GM23338 (cell line): ENCODE data around the gene AOPEP. TPM values are rescaled to one million over a fixed set of nuclear protein-coding genes. Genes with fewer than 3 reads are reported as not detected.

ENCODE experiments used
- ATAC-seq: fragments of 200-7000 bp; cut with Tn5 transposase; 3 replicates; pipeline ENCODE4 v1.9.1; 2020
- DNase-seq: peaks from one replicate; pipeline ENCODE4 v3.0.0-alpha.2; 2015; ENCODE audit warnings: low spot score
- H2AFZ ChIP-seq: fragments of 200-600 bp; sonication (generic); 2 replicates; pipeline ENCODE4 v1.8.0; 2016; ENCODE audit warnings: antibody characterized with exemption, mild to moderate bottlenecking, moderate library complexity
- H3F3A ChIP-seq: fragments of 200-600 bp; sonication (generic); replicated peaks from 2 replicates; pipeline ENCODE4 v1.8.0; 2017; ENCODE audit warnings: antibody characterized with exemption, mixed run types, low read depth
- H3K27ac ChIP-seq: fragments of 200-600 bp; sonication (generic); 2 replicates; pipeline ENCODE4 v1.6.1; 2016; ENCODE audit warnings: low read depth
- H3K27me3 ChIP-seq: fragments of 200-600 bp; sonication (generic); 2 replicates; pipeline ENCODE4 v1.8.0; 2016; ENCODE audit warnings: mild to moderate bottlenecking, mixed run types, moderate library complexity; ENCODE audit not compliant: insufficient read depth
- H3K36me3 ChIP-seq: fragments of 200-600 bp; sonication (generic); 2 replicates; pipeline ENCODE4 v1.8.0; 2016; ENCODE audit warnings: mild to moderate bottlenecking; ENCODE audit not compliant: insufficient read depth
- H3K4me1 ChIP-seq: fragments of 200-600 bp; sonication (generic); 2 replicates; pipeline ENCODE4 v1.8.0; 2016; ENCODE audit warnings: mild to moderate bottlenecking, moderate library complexity; ENCODE audit not compliant: insufficient read depth
- H3K4me2 ChIP-seq: fragments of 200-600 bp; sonication (generic); 2 replicates; pipeline ENCODE4 v1.7.1; 2017; ENCODE audit warnings: mixed run types
- H3K4me3 ChIP-seq: fragments of 200-600 bp; sonication (generic); 2 replicates; pipeline ENCODE4 v1.6.1; 2016; ENCODE audit warnings: mixed run types
- H3K79me2 ChIP-seq: fragments of 200-600 bp; sonication (generic); replicated peaks from 2 replicates; pipeline ENCODE4 v1.8.0; 2017; ENCODE audit warnings: mild to moderate bottlenecking; ENCODE audit not compliant: insufficient read depth
- H3K9me2 ChIP-seq: fragments of 200-600 bp; sonication (generic); 2 replicates; pipeline ENCODE4 v1.8.0; 2017; ENCODE audit not compliant: insufficient read depth
- H4K20me1 ChIP-seq: fragments of 200-600 bp; sonication (generic); replicated peaks from 2 replicates; pipeline ENCODE4 v1.8.0; 2017; ENCODE audit warnings: mild to moderate bottlenecking; ENCODE audit not compliant: insufficient read depth
- H3K27ac Mint-ChIP-seq: 2 replicates; pipeline ENCODE4 v1.8.0; 2020; ENCODE audit warnings: inconsistent platforms, mild to moderate bottlenecking, moderate library complexity, mixed read lengths
- H3K27me3 Mint-ChIP-seq: 3 replicates; pipeline ENCODE4 v1.8.0; 2022; ENCODE audit warnings: low read depth, mild to moderate bottlenecking, moderate library complexity, mixed read lengths, inconsistent platforms; ENCODE audit not compliant: insufficient read depth, poor library complexity
- H3K36me3 Mint-ChIP-seq: 3 replicates; pipeline ENCODE4 v1.8.0; 2021; ENCODE audit warnings: low read depth, mild to moderate bottlenecking, inconsistent platforms, moderate library complexity, mixed read lengths
- H3K4me1 Mint-ChIP-seq: 3 replicates; pipeline ENCODE4 v1.8.0; 2020; ENCODE audit warnings: mild to moderate bottlenecking, inconsistent platforms, mixed read lengths
- H3K4me3 Mint-ChIP-seq: 3 replicates; pipeline ENCODE4 v1.8.0; 2021; ENCODE audit warnings: moderate library complexity, mild to moderate bottlenecking, inconsistent platforms, mixed read lengths
- H3K9me3 Mint-ChIP-seq: 3 replicates; pipeline ENCODE4 v1.8.0; 2020; ENCODE audit warnings: moderate library complexity, mild to moderate bottlenecking, inconsistent platforms, mixed read lengths
- CREB1 ChIP-seq: fragments of 250-450 bp; sonication (Bioruptor Pico); IDR thresholded peaks from 2 replicates; pipeline ENCODE4 v1.5.0; 2020; ENCODE audit warnings: low read depth, mild to moderate bottlenecking, moderate library complexity
- EZH2 ChIP-seq: fragments of 200-600 bp; sonication (generic); IDR thresholded peaks from one replicate; pipeline ENCODE4 v1.8.0; 2017; ENCODE audit warnings: antibody characterized with exemption, mild to moderate bottlenecking, low read depth; ENCODE audit not compliant: unreplicated experiment
- EZH2phosphoT487 ChIP-seq: fragments of 200-600 bp; sonication (generic); IDR thresholded peaks from one replicate; pipeline ENCODE4 v1.8.1; 2018; ENCODE audit warnings: antibody characterized with exemption; ENCODE audit not compliant: unreplicated experiment
- JUNB ChIP-seq: IDR thresholded peaks from one replicate; pipeline ENCODE4 v1.6.1; 2016; ENCODE audit warnings: antibody characterized with exemption; ENCODE audit not compliant: unreplicated experiment
- NANOG ChIP-seq: IDR thresholded peaks from 2 replicates; pipeline ENCODE4 v1.6.1; 2016; ENCODE audit warnings: antibody characterized with exemption, borderline replicate concordance
- POLR2AphosphoS5 ChIP-seq: IDR thresholded peaks from 2 replicates; pipeline ENCODE4 v1.6.1; 2016; ENCODE audit warnings: antibody characterized with exemption, low read depth
- STAT1 ChIP-seq: IDR thresholded peaks from one replicate; pipeline ENCODE4 v1.6.1; 2016; ENCODE audit warnings: antibody characterized with exemption; ENCODE audit not compliant: unreplicated experiment
- ZNF331 ChIP-seq: fragments of 250-450 bp; sonication (Bioruptor Pico); IDR thresholded peaks from 2 replicates; pipeline ENCODE4 v1.5.0; 2020; ENCODE audit warnings: low read depth, mild to moderate bottlenecking, moderate library complexity
- polyA plus RNA-seq: library from polyadenylated mRNA; unstranded; fragments of >200 nt; fragmentation: Nextera tagmentation; extraction: Ambion mirVana; gene quantifications from 2 replicates; pipeline ENCODE4 v1.2.1, GENCODE V29; 2016
- total RNA-seq: library from RNA; depleted of rRNA; stranded (reverse); fragments of >200 nt; shearing (Covaris generic); gene quantifications from 2 replicates; pipeline ENCODE4 v1.2.3, GENCODE V29; 2014
- TF ChIP-seq, protein P1 (sequence below), 2 experiments: fragments of 200-600 bp in 1 of 2; sonication (generic) in 1 of 2; conservative IDR thresholded peaks; 2 replicates each; pipeline versions ENCODE4 v1.5.1 to v1.6.1; 2016 to 2017; ENCODE audit warnings: antibody characterized with exemption in 2 of 2, low read depth in 2 of 2, mild to moderate bottlenecking in 2 of 2, moderate library complexity in 1 of 2
- TF ChIP-seq, protein P2 (sequence below): IDR thresholded peaks from 2 replicates; pipeline ENCODE4 v1.6.1; 2016; ENCODE audit warnings: antibody characterized with exemption
- TF ChIP-seq, protein P3 (sequence below): IDR thresholded peaks from one replicate; pipeline ENCODE4 v1.6.1; 2018; ENCODE audit warnings: antibody characterized with exemption; ENCODE audit not compliant: unreplicated experiment

Gene AOPEP
- total and polyA plus RNA-seq, 2 experiments from 2014 or later = 7.0 to 16.5 TPM

- TF ChIP-seq, protein P1, sequence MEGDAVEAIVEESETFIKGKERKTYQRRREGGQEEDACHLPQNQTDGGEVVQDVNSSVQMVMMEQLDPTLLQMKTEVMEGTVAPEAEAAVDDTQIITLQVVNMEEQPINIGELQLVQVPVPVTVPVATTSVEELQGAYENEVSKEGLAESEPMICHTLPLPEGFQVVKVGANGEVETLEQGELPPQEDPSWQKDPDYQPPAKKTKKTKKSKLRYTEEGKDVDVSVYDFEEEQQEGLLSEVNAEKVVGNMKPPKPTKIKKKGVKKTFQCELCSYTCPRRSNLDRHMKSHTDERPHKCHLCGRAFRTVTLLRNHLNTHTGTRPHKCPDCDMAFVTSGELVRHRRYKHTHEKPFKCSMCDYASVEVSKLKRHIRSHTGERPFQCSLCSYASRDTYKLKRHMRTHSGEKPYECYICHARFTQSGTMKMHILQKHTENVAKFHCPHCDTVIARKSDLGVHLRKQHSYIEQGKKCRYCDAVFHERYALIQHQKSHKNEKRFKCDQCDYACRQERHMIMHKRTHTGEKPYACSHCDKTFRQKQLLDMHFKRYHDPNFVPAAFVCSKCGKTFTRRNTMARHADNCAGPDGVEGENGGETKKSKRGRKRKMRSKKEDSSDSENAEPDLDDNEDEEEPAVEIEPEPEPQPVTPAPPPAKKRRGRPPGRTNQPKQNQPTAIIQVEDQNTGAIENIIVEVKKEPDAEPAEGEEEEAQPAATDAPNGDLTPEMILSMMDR (conservative IDR thresholded peaks at IDR 0.05; ENCODE audit: low read depth in 2 of 2) = no peak
- TF ChIP-seq JUNB (no peak), CREB1 (CRISPR knock-in tag) (no peak), NANOG (no peak), EZH2 (no peak), ZNF331 (CRISPR knock-in tag) (no peak), POLR2AphosphoS5 (no peak), EZH2phosphoT487 (no peak)
- TF ChIP-seq, protein P2, sequence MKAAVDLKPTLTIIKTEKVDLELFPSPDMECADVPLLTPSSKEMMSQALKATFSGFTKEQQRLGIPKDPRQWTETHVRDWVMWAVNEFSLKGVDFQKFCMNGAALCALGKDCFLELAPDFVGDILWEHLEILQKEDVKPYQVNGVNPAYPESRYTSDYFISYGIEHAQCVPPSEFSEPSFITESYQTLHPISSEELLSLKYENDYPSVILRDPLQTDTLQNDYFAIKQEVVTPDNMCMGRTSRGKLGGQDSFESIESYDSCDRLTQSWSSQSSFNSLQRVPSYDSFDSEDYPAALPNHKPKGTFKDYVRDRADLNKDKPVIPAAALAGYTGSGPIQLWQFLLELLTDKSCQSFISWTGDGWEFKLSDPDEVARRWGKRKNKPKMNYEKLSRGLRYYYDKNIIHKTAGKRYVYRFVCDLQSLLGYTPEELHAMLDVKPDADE = no peak
Observed at GRCh38 chr9:94791435-94791834, 64.9 kb downstream of the AOPEP start (continued).

- peaks cover 2% of the 10 kb centered on the region; the same call in 1 of the 2 replicates for H3K79me2 ChIP-seq
- ATAC-seq (no peak), DNase-seq (no peak)
- H3K27ac ChIP-seq = no peak overlapping the region
- Mint-ChIP-seq H3K4me3 (no peak overlapping the region), H3K4me1 (no peaks in the 10 kb centered on the region), H3K27me3 (peaks cover 11% of the 10 kb centered on the region), H3K27ac (no peak overlapping the region), H3K9me3 (no peaks in the 10 kb centered on the region), H3K36me3 (peaks cover 5% of the 10 kb centered on the region; the same call in 2 of the 3 replicates)
- H3K36me3 ChIP-seq = no peaks in the 10 kb centered on the region
- no peaks in the 10 kb centered on the region for H3K27me3 ChIP-seq
- TF ChIP-seq STAT1 = no peak
- TF ChIP-seq, protein P3, sequence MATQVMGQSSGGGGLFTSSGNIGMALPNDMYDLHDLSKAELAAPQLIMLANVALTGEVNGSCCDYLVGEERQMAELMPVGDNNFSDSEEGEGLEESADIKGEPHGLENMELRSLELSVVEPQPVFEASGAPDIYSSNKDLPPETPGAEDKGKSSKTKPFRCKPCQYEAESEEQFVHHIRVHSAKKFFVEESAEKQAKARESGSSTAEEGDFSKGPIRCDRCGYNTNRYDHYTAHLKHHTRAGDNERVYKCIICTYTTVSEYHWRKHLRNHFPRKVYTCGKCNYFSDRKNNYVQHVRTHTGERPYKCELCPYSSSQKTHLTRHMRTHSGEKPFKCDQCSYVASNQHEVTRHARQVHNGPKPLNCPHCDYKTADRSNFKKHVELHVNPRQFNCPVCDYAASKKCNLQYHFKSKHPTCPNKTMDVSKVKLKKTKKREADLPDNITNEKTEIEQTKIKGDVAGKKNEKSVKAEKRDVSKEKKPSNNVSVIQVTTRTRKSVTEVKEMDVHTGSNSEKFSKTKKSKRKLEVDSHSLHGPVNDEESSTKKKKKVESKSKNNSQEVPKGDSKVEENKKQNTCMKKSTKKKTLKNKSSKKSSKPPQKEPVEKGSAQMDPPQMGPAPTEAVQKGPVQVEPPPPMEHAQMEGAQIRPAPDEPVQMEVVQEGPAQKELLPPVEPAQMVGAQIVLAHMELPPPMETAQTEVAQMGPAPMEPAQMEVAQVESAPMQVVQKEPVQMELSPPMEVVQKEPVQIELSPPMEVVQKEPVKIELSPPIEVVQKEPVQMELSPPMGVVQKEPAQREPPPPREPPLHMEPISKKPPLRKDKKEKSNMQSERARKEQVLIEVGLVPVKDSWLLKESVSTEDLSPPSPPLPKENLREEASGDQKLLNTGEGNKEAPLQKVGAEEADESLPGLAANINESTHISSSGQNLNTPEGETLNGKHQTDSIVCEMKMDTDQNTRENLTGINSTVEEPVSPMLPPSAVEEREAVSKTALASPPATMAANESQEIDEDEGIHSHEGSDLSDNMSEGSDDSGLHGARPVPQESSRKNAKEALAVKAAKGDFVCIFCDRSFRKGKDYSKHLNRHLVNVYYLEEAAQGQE = no peak
- no peak for TF ChIP-seq POLR2AphosphoS5
- no peaks in the 10 kb centered on the region for H3K9me2 ChIP-seq
- no peaks in the 10 kb centered on the region for H3K4me1 ChIP-seq
- no peak overlapping the region for H2AFZ ChIP-seq
- no peak overlapping the region for H3K4me2 ChIP-seq
- H4K20me1 ChIP-seq = no peaks in the 10 kb centered on the region
- no peaks in the 10 kb centered on the region for H3F3A ChIP-seq
- H3K4me3 ChIP-seq = no peak overlapping the region
Observed at GRCh38 chr9:94792511-94792910, 66.0 kb downstream of the AOPEP start.
